ELR (cell line): ENCODE results near the gene USP17L28.
"Not testable (repeated sequence)": the region's sequence is repeated elsewhere in the genome, so short reads cannot be mapped to it uniquely, and the experiment has no call there.

Source experiments
- DNase-seq: peaks from one replicate; pipeline ENCODE4 v3.0.0-alpha.2; 2015; ENCODE audit warnings: low read depth

Gene USP17L28

GRCh38 chr4:9348593-9348992, at the start of gene USP17L28:
USP17L28 (plus strand) TSS chr4:9348893; CDS start chr4:9348893, 0 bp downstream.
- DNase-seq: not testable (repeated sequence)

GRCh38 chr4:9324191-9324590, 24.5 kb upstream of the USP17L28 start:
- DNase-seq: not testable (repeated sequence)

- not testable (repeated sequence) for DNase-seq
These were observed 23.8 kb upstream of the USP17L28 start, which contains the start of gene USP17L24 for GRCh38 chr4:9324865-9325264. USP17L24 (plus strand) TSS chr4:9325165; CDS start chr4:9325165, 0 bp downstream.

GRCh38 chr4:9329611-9330010, 19.1 kb upstream of the USP17L28 start, which contains the start of gene USP17L25:
USP17L25 (plus strand) TSS chr4:9329911; CDS start chr4:9329911, 0 bp downstream.
- not testable (repeated sequence) for DNase-seq

- not testable (repeated sequence) for DNase-seq
These were observed 14.3 kb upstream of the USP17L28 start, which contains the start of gene USP17L26 for GRCh38 chr4:9334358-9334757. USP17L26 (plus strand) TSS chr4:9334658; CDS start chr4:9334658, 0 bp downstream.

- not testable (repeated sequence) for DNase-seq
These were observed 9.6 kb upstream of the USP17L28 start, which contains the start of gene USP17L5 for GRCh38 chr4:9339103-9339502. USP17L5 (plus strand) TSS chr4:9339403; CDS start chr4:9339403, 0 bp downstream.

- not testable (repeated sequence) for DNase-seq
These were observed 4.8 kb upstream of the USP17L28 start, which contains the start of gene USP17L27 for GRCh38 chr4:9343848-9344247. USP17L27 (plus strand) TSS chr4:9344148; CDS start chr4:9344148, 0 bp downstream.

GRCh38 chr4:9350866-9351265, 2.2 kb downstream of the USP17L28 start:
- not testable (repeated sequence) for DNase-seq

GRCh38 chr4:9353338-9353737, 4.6 kb downstream of the USP17L28 start, which contains the start of gene USP17L29:
USP17L29 (plus strand) TSS chr4:9353638; CDS start chr4:9353638, 0 bp downstream.
- not testable (repeated sequence) for DNase-seq

GRCh38 chr4:9362829-9363228, 14.1 kb downstream of the USP17L28 start, which contains the start of gene USP17L30:
USP17L30 (plus strand) TSS chr4:9363129; CDS start chr4:9363129, 0 bp downstream.
- not testable (repeated sequence) for DNase-seq

GRCh38 chr4:9379881-9380280, 31.2 kb downstream of the USP17L28 start:
- DNase-seq: not testable (repeated sequence)

GRCh38 chr4:9381012-9381534, 32.4 kb downstream of the USP17L28 start:
- DNase-seq: not testable (repeated sequence)

- DNase-seq: no peak
These were observed 35.4 kb downstream of the USP17L28 start for GRCh38 chr4:9384126-9384525.

GRCh38 chr4:9389001-9389400, 40.3 kb downstream of the USP17L28 start:
- not testable (repeated sequence) for DNase-seq
